Measurements from ENCODE around the gene NEURL1B.
"Not testable (repeated sequence)": the region's sequence is repeated elsewhere in the genome, so short reads cannot be mapped to it uniquely, and the experiment has no call there.

Gene NEURL1B

DNA sequence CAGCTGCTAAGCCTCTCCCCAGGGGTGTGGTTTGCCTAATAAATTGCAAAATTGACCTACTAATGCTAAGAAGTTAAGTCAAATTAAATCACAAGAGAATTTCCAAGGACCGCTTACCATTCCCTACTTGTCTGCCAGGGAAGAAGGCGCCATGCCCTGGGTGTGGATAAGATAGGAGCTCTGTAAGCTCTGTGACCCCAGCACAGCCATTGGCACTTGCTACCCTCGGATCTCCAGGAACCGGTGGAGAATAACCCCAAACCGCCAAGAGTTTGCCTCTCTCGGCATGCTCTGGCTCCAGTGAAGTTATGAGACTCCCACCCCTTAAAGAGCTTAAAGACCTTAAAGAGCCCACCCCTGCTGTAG is 58.9 kb downstream of the NEURL1B start:
- DNase-seq, result no peak

DNA sequence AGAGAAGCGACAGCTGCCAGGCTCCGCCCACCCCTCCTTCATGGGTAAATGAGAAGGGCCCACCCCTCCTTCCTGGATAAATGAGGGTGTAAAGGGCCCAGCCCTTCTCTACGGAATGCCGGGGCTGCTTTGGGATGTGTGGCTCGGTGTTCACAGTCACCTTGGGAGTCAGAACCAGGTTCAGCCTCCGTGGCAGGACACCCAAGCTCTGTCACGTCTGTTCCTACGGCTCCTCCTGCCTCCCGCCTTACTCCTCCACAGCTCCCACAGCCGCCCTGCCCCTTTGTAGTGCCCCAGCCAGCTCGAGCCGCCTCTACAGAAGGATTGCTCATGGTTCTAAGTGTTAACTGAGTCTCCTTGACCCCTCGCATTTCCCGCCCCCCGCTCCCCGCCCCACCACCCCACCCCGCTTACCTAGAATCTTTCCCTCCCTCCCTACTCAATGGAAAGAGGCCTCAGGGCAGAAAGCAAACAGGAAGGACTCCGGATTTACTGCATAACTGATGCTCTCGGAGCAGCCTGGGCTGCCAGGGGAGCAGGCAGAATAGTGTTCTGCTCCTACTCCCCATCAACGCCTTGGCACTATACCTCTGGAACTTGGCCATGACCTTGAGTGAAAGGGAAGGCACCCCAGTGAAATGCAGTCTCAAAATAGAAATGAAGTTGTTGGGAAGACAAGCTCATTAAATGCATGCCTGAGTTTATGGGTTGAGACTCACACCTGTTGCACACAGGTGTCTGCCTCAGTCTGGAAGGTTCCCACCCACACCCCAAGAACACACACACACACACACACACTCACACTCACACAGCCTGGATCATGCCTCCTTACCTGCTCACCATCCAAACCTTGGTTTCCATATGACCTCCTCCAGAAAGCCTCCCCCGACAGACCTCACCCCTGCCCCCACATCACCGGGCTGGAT is 59.6 kb downstream of the NEURL1B start:
- DNase-seq, result no peak

DNA sequence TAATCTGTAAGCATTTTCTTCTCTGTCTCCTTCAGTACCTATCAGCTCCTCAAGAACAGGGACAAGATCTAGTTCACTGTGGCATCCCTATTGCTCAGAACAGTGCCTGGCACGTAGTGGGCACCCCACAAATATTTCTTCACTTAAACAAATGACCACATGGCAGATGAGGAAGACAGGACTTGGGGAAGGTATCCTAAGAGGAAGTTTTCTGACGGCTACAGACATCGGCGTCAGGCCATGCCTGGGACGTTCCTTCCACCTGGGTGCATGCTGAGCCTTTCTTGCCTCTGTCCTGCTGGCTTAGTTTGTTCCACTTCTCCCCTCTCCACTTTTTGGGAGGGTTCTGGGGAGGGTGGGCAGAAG is 60.2 kb downstream of the NEURL1B start:
- DNase-seq, result no peak

DNA sequence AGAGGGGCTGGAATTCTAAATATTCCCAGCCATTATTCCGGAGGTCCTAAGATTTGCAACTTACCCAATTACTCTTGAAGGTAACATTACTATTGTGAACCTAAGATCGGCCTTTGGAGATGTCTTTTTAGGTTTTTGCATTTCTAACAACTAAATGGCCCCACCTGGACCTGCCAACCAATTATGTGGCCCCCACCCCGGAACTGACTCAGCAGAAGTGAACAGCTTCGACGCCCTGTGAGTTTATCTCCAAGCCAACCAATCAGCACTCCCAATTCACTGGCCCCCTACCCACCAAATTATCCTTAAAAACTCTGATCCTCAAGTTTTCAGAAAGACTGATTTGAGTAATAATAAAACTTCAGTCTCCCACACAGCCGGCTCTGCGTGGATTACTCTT is 62.9 kb downstream of the NEURL1B start:
- no peak for DNase-seq

DNA sequence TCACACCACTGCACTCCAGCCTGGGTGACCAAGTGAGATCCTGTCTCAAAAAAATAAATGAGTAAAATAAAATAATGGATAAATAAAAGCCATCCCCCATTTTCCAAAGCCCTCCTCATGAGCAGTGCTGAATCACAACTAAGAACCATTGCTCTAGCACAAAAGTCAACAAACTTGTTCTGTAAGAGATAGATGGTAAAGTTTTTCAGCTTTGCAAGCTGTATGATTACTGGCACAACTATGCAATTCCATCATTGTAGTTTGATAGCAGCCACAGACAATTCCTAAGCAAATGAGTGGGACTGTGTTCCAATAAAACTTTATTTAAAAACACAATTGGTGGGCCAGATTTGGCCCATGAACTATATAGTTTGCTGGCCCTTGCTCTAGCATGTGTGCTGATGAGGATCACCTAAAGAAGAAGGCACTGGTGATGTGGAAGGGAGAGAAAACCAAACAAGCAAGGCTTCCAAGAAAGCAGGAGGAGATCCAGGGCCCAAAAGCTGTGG is 64.6 kb downstream of the NEURL1B start:
- peak; percentile 33 for DNase-seq

DNA sequence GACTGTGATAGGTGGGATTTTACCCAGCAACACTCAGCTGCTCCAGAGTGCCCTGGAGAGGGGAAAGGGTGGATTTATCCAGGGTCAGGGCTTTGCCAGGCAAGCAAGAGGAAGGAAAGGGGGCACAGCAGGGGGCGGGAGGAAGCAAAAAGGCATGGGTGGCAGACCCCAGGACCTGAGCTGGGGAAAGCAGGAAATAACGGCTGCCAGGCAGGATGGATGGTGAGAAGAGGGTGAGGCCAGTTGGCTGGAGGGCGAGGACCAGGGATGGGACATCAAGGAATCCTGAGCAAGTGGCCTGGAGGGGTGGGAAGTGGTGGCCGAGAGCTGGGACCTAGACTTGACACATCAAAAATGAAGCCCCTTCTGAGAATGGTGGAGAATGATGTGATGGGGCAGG is 65.7 kb downstream of the NEURL1B start:
- no peak for DNase-seq

DNA sequence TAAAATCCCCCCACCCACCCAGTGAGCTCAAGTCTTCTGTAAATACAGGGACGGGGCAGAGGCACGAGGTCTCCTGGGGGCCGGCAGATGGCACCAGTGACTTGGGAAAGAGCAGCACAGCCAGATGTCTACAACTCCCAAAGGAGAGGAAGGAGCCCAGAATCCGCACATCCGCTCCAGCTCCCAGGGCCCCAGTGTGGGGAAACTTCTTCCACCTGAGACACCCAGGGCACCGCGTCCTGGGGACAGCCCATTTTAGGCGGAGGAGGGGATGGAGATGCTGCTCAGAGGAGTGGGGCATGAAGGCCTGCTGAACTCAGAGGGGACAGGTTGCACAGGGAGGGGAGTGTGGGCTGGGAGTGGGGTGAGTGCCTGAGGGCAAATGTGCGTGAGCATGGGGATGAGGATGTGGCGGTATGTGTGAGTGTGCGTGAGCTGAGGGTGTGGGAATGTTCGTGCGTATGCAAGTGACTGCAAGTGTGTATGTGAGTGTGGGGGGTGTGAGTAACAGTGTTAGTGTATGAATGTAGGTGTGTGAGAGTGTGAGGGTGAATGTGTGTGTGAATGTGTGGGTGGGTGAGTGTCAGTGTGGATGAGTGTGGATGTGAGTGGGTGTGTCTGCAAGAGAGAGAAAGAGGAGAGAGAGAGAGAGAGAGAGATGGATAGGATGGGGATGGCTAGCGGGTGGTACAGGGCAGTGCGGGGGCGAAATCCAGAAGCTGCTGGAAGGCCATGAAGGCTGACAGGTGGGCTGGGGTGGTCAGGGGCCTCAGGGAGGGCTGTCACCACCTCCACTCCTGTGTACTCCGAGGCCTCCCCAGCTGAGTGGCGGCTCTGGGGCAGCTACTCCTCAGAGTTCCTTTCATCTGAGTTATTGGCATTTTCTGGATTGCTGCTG is 66.5 kb downstream of the NEURL1B start:
- DNase-seq, result peak; percentile 76

DNA sequence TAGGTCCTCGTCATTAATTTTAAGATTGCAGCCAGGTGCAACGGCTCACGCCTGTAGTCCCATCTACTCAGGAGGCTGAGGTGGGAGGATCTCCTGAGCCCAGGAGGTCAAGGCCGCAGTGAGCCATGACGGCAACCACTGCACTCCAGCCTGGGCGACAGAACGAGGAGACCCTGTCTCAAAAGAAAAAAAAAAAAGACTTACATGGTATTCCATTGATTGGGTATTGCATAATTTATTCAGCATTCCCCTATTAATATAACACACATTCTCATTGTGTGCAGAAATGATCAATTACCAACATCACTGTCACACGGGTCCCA is 67.1 kb downstream of the NEURL1B start:
- no peak for DNase-seq

DNA sequence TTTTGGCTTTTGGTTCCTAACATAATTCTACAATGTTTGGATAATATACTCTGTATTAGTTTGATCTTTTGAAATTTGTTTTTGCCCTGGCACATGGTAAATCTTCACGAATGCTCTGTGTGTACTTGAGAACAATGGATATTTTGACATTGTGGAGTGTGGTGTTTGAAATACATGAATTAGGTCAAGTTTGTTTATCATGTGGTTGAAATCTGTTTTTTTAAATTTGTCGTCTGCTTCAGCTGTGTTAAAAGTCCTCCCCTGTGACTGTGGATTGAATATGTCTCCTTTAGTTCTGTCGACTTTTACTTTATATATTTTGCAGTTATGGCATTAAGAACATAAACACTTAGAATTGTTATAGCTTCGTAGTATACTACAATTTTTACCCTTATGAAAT is 69.6 kb downstream of the NEURL1B start:
- no peak for DNase-seq

DNA sequence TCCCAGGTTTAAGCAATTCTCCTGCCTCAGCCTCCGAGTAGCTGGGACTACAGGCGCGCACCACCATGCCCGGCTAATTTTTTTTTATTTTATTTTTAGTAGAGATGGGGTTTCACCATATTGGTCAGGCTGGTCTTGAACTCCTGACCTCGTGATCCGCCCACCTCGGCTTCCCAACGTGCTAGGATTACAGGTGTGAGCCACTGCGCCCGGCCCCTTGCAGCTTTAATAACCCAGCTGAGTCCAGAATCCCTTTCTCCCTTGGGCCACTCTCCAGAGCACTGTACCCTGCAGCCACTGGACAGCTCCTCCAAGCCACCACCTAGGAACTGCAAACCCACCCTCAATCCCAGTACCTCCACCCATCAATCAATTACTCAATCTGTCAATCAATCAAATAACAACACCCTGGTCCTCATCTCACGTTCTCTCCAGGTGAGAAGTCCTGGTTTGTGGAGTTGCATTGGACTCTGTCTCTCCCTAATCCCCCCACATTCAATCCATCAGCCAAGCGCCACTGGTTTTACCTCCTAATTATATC is 70.3 kb downstream of the NEURL1B start:
- not testable (repeated sequence) for DNase-seq

DNA sequence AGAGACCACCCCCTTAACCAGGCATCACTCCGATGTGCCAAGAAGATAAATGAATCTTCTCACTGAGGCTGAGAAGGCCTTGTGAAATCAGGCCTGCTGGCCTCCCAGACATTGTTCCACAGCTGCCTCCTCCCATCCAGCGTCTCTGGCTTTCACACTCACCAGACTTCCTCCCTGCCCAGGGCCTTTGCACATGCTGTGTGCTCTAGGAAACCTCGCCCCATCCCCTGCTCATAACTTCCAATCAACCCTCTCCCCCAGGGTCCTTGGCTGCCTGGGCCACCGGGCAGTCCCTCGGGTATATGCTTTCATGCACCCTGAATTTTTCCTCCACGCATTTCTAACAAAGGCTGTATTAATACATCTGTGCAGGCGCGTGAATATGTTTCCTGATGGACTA is 71.5 kb downstream of the NEURL1B start:
- no peak for DNase-seq

DNA sequence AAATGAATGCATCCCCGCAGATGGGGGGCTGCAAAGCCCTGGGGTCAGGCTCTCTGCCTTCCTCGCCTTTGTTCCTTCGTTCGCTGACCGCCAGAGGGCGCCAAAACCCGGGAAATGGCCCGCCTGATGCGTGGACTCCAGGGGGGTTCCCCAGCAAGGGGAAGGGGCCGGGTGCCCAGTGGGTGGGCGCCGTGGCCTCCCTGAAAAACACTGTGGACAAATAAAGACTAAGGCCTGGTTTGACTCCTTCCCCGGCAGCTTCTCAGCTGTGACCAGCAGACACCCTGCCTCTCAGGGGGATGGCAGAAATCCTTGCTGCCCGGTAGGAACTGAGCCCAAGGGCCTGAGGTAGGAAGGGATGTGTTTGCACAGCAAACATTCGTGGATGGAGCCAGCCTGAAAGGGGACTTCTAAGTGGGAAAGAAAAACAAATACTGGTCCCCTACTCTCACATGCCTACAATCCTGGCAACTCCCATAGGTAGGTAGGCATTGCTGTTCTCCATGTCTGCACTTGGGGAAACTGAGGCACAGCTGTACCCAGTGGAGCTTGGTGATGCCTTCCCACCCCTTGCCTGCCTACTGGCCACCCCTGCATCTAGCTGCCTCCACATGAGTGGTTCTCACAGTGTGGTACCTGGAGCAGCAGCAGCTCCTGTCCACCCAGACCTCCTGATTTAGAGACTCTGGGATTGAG is 72.2 kb downstream of the NEURL1B start:
- peak; percentile 34 for DNase-seq

DNA sequence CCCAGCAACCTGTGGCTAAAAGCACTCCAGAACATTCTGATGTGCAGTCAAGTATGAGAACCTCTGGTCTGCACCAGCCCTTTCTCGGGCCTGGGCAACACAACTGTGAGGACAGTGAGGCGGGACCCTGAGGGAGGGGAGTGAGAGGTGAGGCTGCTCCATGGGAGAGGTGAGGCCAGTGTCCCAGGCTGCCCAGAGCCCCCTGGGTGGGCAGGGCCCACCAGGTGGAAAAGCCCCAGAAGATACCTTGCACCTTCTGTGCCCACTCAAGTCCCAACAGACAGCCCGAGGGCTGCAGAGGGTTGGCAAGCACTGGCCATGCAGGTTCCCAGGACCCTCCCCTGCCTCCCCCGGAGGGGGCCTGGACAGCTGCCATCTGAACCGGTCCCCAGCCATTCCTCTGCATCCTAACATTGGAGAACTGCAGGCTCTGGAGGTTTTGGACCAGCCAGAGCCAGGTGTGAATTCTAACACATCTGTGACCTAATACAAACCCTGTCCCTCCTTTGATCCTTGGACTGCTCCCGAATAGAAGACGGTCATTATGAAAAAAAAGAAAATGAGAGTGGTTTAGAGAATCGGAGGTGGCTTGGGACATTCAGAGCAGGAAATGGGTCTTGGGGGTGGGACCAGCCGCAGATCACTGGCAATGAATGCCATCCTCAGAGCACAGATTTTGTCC is 72.9 kb downstream of the NEURL1B start:
- no peak for DNase-seq

DNA sequence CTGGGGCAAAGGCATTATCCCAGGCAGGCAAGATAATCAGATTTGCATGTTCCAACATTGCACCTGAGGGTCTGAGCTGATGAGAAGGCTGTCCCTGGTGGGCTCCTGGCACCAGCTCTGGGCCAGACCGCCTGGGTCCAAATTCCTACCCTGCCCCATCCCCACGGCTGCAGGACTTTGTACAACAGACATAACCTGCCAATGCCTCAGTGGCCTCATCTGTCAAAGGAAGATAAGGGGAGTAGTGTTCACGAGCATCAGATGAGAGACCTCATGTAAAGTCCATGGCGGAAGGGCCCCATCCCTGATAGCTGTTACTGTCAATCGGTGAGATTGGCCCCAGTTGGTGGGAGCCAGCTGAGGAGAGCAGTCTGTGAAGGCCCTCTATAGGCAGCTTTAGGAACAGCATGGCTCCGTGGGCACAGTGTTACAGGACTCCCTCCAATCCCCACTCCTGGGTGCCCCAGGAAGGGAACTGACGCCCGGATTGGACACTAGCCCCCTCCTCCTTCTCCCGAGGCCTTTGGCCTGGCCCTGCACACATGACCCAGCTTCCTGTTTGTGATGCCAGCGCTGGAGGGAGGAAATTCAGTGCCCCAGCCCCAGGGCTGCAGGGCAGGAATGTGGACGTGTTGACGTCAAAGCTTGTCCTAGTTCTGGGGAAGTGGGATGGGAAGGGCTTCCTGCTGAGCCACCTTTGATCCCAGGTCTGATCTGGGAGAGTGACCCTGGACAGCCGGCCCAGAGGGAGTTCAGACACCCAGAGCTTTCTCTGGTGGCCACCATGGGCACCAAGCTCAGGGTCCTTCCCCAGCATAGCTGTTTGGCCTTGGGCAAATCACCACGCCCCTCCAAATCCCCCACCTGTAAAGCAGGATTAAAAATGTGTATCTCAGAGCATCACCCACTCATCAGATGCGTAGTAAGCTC is 73.7 kb downstream of the NEURL1B start:
- peak; percentile 63 for DNase-seq

DNA sequence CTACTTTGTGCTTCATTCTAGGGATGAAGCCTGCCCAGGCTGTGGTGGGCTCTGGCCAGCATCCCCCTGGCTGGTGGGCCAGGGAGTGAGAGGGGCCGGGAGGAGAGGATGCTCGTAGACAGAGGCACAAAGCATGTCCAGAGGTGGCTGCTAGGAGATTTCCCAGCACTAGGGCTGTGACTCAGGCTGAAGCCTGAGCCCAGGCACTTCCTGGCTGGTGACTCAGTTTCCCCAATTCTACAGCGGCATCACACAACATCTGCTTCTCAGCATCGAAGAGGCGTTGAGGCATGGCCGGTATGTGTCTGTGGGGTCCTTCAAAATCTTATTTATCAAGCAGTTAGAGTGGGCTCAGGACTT is 74.3 kb downstream of the NEURL1B start:
- no peak for DNase-seq

DNA sequence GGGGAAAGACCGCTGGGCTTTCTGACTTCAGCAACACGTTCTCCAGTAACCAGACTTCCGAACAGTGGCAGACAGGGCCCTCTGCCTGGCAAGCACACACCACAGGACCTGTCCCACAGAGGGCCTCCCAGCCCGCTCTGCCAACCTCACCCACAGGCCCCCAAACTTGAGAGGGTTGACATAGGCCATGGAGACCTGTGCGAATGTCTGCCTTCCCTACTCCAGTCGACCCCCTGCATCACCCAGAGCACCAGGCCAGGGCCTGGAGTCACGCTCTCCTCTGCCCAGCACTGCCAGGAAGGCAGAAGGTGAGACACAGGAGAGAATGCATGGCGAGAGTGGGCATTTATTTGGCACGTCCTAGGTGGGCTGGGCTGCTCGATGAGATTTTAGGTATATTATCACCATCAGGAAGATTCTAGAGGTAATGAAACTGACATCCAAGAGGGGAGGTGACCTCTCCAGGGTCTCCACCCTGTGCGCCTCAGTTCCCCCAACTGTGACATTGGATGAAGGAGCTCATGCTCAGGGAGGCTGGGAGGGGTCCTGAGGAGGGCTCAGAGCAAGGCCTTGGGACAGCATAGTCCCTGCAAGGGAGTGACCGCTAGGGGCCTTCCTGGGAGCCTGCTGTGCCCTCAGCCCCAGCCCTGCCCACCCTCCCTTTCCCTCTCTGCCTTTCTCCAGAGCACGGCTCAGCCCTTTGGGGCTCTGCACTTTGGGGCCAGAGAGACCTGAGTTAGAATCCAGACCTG is 75.0 kb downstream of the NEURL1B start:
- no peak for DNase-seq

DNA sequence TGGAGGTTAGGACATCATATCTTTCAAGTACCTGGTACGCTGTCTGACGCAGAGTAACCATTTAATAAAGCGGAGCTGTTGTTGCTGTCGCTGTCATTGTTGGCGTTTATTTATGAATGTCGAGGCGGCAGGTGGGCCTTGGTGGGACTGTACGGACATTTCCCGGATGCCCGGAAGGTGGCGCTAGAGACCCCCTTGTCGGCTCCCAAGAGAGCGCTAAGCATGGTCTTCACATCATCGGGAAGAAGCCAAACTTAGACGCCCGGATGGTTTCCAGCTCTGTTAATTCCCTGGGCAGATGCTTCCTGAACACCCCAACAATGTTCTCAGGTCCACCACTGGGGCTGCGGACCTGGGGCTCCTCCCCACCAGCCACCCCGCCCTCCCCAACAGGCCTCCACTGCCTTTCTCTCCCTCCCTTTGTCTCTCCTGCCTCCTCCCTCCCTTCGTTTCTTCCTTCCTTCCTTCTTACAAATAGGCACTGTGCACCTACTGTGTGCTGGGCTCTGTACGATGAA is 75.8 kb downstream of the NEURL1B start:
- DNase-seq, result peak; percentile 83

DNA sequence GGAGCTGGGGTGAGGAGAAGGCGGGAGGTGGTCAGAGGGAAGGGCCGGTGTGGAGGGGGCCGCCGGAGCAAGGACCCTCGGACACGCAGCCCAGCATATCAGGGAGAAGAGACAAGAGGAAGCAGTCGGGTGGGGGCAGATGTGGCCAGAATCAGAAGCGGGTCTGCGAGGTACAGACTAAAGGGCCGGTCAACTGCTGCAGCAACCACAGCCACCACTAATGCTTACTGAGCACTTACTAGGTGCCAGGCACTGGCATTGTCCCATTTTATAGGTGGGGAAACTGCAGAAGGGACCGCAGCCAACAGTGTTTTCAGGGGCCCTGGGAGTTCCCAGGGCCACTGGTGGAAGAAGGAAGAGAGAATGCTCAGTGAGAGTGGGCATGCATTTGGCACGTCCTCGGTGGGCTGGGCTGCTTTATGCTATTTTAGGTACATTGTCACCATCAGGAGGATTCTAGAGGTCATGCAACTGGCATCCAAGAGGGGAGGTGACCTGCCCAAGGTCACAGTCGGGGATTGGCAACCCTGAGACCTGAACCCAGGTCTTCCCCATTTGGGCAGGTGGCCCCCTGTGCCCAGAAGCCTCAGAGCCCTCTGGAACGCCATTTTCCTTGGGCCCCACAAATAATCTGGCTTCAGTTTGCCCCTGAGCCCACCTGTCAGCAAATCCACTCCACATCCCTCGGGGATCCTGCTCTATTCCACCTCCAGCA is 76.6 kb downstream of the NEURL1B start:
- DNase-seq, result no peak

DNA sequence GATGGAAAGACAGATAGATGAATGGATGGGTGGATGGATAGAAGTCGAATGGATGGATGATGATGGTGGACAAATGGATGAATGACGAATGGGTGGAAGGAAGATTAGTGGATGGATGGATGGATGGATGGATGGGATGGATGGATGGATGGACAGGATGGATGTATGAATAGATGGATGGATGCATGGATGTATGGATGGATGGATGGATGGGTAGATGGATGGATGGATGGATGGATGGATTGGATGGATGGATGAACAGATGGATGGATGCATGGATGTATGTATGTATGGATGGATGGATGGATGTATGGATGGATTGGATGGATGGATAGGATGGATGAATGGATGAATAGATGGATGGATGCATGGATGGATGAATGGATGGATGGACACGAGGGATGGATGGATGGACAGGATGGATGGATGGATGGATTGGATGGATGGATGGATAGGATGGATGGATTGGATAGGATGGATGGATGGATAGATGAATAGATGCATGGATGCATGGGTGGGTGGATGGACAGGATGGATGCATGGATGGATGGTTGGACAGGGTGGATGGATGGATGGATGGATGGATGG is 77.6 kb downstream of the NEURL1B start:
- no peak for DNase-seq
